Naive thymus-derived CD4-positive, alpha-beta T cell (primary cell): ENCODE data around the gene TIMM22. TPM values are rescaled to one million over a fixed set of nuclear protein-coding genes. Genes with fewer than 3 reads are reported as not detected.

Experiments used
- ATAC-seq: fragments of 150-1000 bp; cut with Tn5 transposase; 2 replicates; pipeline ENCODE4 v1.10.0; 2021; ENCODE audit warnings: mild to moderate bottlenecking, moderate library complexity
- CTCF ChIA-PET: fragments of 350-600 bp; sonication (Branson Sonifier 250); formaldehyde crosslinking; loops from one replicate; lab custom pipeline; 2021; ENCODE audit warnings: antibody characterized with exemption; lab: Charles Lee
- POLR2A ChIA-PET: fragments of 350-600 bp; sonication (Branson Sonifier 250); formaldehyde crosslinking; loops from one replicate; lab custom pipeline; 2021; ENCODE audit warnings: antibody characterized with exemption, inconsistent platforms; lab: Charles Lee
- DNase-seq, 9 donors: peaks; one replicate each; pipeline versions ENCODE4 v3.0.0 to v3.0.0-alpha.2; 2020 to 2022; ENCODE audit warnings: mixed read lengths in 1 of 9
- H3K27ac ChIP-seq: one replicate; pipeline ENCODE4 v1.7.0; 2013; ENCODE audit warnings: mild to moderate bottlenecking, low read depth, low read length, moderate library complexity
- H3K27me3 ChIP-seq, 2 donors: one replicate each; pipeline ENCODE4 v1.7.0; 2013; ENCODE audit warnings: low read length in 2 of 2, mild to moderate bottlenecking in 2 of 2, moderate library complexity in 2 of 2; ENCODE audit not compliant: control insufficient read depth in 2 of 2, insufficient read depth in 2 of 2
- H3K36me3 ChIP-seq, 3 experiments: 1 replicate in 2 of 3; 2 replicates in 1 of 3; pipeline ENCODE4 v1.7.0; 2013; ENCODE audit warnings: low read length in 3 of 3, mild to moderate bottlenecking in 3 of 3, moderate library complexity in 1 of 3; ENCODE audit not compliant: insufficient read depth in 3 of 3, control insufficient read depth in 2 of 3
- H3K4me1 ChIP-seq, 2 donors: one replicate each; pipeline ENCODE4 v1.7.0; 2013; ENCODE audit warnings: low read length in 2 of 2, mild to moderate bottlenecking in 2 of 2, moderate library complexity in 1 of 2; ENCODE audit not compliant: control insufficient read depth in 2 of 2, insufficient read depth in 2 of 2
- H3K4me3 ChIP-seq: 2 replicates; pipeline ENCODE4 v1.7.0; 2013; ENCODE audit warnings: mild to moderate bottlenecking, low read length
- H3K9me3 ChIP-seq, 3 experiments: 1 replicate in 2 of 3; 2 replicates in 1 of 3; pipeline ENCODE4 v1.7.0; 2013; ENCODE audit warnings: low read length in 3 of 3; ENCODE audit not compliant: control insufficient read depth in 2 of 3
- H3K27ac Mint-ChIP-seq, 9 donors: one replicate each; pipeline ENCODE4 v1.8.0; 2020 to 2022; ENCODE audit warnings: mixed read lengths in 9 of 9, mild to moderate bottlenecking in 8 of 9, moderate library complexity in 5 of 9, inconsistent platforms in 2 of 9
- H3K27me3 Mint-ChIP-seq, 5 donors: one replicate each; pipeline ENCODE4 v1.8.0; 2021 to 2022; ENCODE audit warnings: mixed read lengths in 5 of 5, mild to moderate bottlenecking in 1 of 5
- H3K36me3 Mint-ChIP-seq, 5 donors: one replicate each; pipeline ENCODE4 v1.8.0; 2020 to 2022; ENCODE audit warnings: mixed read lengths in 5 of 5, mild to moderate bottlenecking in 3 of 5, inconsistent platforms in 1 of 5
- H3K4me1 Mint-ChIP-seq, 7 donors: one replicate each; pipeline ENCODE4 v1.8.0; 2020 to 2022; ENCODE audit warnings: mixed read lengths in 7 of 7, mild to moderate bottlenecking in 3 of 7, inconsistent platforms in 1 of 7
- H3K4me3 Mint-ChIP-seq, 10 donors: one replicate each; pipeline ENCODE4 v1.8.0; 2020 to 2022; ENCODE audit warnings: mild to moderate bottlenecking in 10 of 10, mixed read lengths in 10 of 10, moderate library complexity in 6 of 10, inconsistent platforms in 2 of 10
- H3K9me3 Mint-ChIP-seq, 11 donors: one replicate each; pipeline ENCODE4 v1.8.0; 2020 to 2022; ENCODE audit warnings: mixed read lengths in 11 of 11, mild to moderate bottlenecking in 4 of 11, inconsistent platforms in 1 of 11, moderate library complexity in 1 of 11
- intact Hi-C, 2 donors: fragments of 100-400 bp; cut with micrococcal nuclease; formaldehyde crosslinking; loops; one replicate each; pipeline ENCODE4 v1.15.1; 2023
- polyA plus RNA-seq, 2 donors: library from polyadenylated mRNA; unstranded; fragments of 300-500 nt; fragmentation: Illumina TruSeq; gene quantifications; one replicate each; pipeline ENCODE4 v1.2.3, GENCODE V29; 2021
- total RNA-seq, 6 experiments: library from RNA in 5 of 6; stranded (reverse) in 5 of 6; gene quantifications; 1 replicate in 5 of 6; 2 replicates in 1 of 6; pipeline ENCODE4 v1.2.3 and lab custom pipeline; 2021 to 2026

The TIMM22 gene
- total and polyA plus RNA-seq, 7 experiments from 2014 or later, result 8.3 to 27.9 (median 13.0) TPM

DNA sequence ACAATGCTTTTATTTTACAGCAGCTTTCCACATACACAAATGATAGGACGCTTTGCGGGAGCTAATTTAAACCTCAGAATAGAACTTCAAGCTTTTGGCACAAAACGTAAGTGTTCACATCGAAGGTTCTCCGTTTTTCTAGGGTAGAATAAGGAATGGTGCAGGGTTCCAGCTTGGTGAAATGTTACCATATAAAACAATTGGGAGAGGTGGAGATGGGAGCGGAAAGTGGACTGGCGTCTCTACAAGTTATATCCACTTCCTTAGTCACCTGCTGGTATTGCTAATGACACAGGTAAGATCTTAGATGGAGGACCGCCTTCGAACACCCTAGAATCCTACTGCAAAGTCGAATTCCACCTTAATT lies 15.7 kb upstream of the TIMM22 start:
- Histone ChIP-seq H3K36me3 (no peaks in the 10 kb centered on the region), H3K27me3 (peaks cover 6 to 11% of the 10 kb centered on the region in 2 donors), H3K9me3 (no peaks in the 10 kb centered on the region), H3K27ac (no peak overlapping the region), H3K4me3 (no peak overlapping the region), H3K4me1 (peaks cover 8 to 19% of the 10 kb centered on the region in 2 donors)
- peak overlapping the region; percentile 38 to 88 (median 72) for H3K27ac Mint-ChIP-seq
- no peaks in the 10 kb centered on the region for H3K9me3 Mint-ChIP-seq
- H3K4me3 Mint-ChIP-seq, result peak overlapping the region; percentile 64 to 88 (median 81)
- H3K4me1 Mint-ChIP-seq, result peaks cover 13 to 20% (median 15%) of the 10 kb centered on the region in 7 donors
- intact Hi-C loops, result loop anchor here (1.0 to 5.0 kb wide), 8 partner anchors 15 to 838 kb away; partner anchors contain the start of genes GLOD4 (in 2 of the 2), MRM3 (in 2 of the 2) and VPS53 (in 1 of the 2)
- CTCF ChIA-PET, result interaction anchor here (0.7 to 4.7 kb wide), 16 partner anchors 16 to 816 kb away, joined by 3 to 35 read pairs (median 5); partner anchors contain the start of genes GLOD4, MRM3 and TIMM22
- DNase-seq, result no peak
- POLR2A ChIA-PET, result interaction anchor here (0.6 to 2.7 kb wide), 9 partner anchors 16 to 565 kb away, joined by 3 to 25 read pairs (median 4); partner anchors contain the start of genes GLOD4, MRM3 and TIMM22
- H3K27me3 Mint-ChIP-seq, result peaks cover 19 to 27% (median 20%) of the 10 kb centered on the region in 5 donors
- no peaks in the 10 kb centered on the region for H3K36me3 Mint-ChIP-seq
- ATAC-seq, result no peak

DNA sequence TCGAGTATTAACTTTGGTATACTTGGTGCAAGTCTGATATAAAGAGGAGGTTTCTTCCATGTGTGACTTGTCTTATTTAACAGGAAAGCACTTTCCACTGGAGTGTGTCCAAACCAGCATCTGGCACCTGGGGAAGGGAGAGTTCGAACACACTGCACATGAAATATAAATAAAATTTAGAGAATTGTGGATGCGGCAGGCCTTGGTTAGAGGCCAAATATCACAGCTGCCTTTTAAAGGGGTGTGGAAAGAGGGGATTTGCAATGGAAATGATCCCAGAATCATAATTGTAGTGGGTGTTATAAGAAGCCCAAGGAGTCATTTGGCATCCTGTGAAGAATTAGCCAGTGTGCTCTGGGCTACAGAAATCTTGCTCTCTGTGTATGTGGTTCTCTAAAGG lies 13.0 kb upstream of the TIMM22 start:
- intact Hi-C loops, result loop anchor here in 1 of 2 donors (5.0 kb wide), 1 partner anchor 572 kb away; a partner anchor contains a TSS
- Mint-ChIP-seq H3K4me3 (no peak overlapping the region), H3K36me3 (no peaks in the 10 kb centered on the region), H3K27me3 (peaks cover 0 to 5% (median 0%) of the 10 kb centered on the region in 5 donors), H3K27ac (no peak overlapping the region), H3K4me1 (peaks cover 6 to 13% (median 11%) of the 10 kb centered on the region in 7 donors), H3K9me3 (no peaks in the 10 kb centered on the region)
- no peak for ATAC-seq
- POLR2A ChIA-PET, result interaction anchor here (0.7 kb wide), 1 partner anchor 91 kb away, joined by 3 read pairs; no protein-coding TSS in a partner anchor
- Histone ChIP-seq H3K27ac (no peak overlapping the region), H3K36me3 (no peaks in the 10 kb centered on the region), H3K9me3 (no peaks in the 10 kb centered on the region), H3K4me1 (peaks cover 8 to 10% of the 10 kb centered on the region in 2 donors), H3K27me3 (no peaks in the 10 kb centered on the region), H3K4me3 (no peak overlapping the region)
- CTCF ChIA-PET, result no interaction called here
- DNase-seq, result no peak

DNA sequence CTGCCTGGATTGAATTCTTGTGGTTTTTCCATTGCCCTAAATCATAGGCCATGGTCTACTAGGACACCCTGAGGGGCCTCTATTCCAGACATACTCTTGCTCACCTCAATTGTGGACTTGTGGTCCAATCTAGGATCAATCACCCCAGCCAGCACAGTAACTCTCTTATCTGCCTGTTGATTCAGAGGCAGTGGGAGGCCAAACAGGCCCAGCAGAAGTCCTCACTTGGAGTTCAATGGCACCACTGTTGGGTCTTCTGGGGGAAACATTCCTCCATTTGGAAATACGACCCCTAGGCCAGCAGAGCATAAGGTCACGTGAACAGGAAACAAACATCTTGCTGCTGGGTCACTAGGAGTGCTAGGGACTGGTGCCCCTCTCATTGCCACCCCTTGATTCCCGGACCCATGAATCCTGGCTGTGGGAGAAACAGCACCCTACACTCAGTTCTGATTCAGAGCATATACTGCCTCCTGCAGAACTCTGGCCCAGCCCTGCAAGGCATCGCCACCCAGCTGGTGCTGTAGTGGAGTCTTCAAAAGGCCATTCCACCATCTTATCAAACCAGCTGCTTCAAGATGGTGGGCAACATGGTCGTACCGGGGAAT lies 10.5 kb upstream of the TIMM22 start:
- Mint-ChIP-seq H3K4me3 (no peak overlapping the region), H3K9me3 (peaks cover 0 to 3% (median 0%) of the 10 kb centered on the region in 11 donors), H3K27me3 (no peaks in the 10 kb centered on the region), H3K27ac (no peak overlapping the region), H3K36me3 (no peaks in the 10 kb centered on the region), H3K4me1 (no peaks in the 10 kb centered on the region)
- no peaks in the 10 kb centered on the region for H3K9me3 ChIP-seq
- POLR2A ChIA-PET, result no interaction called here
- CTCF ChIA-PET, result no interaction called here
- H3K27ac ChIP-seq, result no peak overlapping the region
- no peaks in the 10 kb centered on the region for H3K4me1 ChIP-seq
- ATAC-seq (no peak), DNase-seq (no peak)
- intact Hi-C loops, result no loop called here
- H3K36me3 ChIP-seq, result no peaks in the 10 kb centered on the region
- no peak overlapping the region for H3K4me3 ChIP-seq
- no peaks in the 10 kb centered on the region for H3K27me3 ChIP-seq

DNA sequence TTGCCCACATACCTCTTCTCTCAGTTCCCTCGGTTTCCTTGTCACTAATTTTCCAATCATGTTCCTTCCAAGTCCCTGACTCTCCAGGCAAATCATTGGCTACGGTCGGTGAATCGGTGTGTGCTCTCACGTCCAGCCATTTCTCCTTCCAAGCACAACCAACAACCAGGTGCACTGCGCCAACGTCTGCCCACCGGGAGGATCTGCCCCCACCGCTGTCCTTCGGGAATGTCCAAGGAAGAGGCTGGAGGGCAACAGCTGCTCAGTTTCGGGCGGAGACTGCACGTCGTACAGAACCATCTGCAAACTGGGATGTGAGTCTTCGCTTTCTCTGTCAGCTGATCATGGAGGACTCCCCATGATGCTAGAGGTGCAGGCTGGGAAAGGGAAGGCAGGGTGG lies 9.0 kb upstream of the TIMM22 start:
- Mint-ChIP-seq H3K36me3 (no peaks in the 10 kb centered on the region), H3K9me3 (peaks cover 0 to 6% (median 0%) of the 10 kb centered on the region in 11 donors), H3K4me1 (no peaks in the 10 kb centered on the region), H3K27me3 (no peaks in the 10 kb centered on the region), H3K27ac (no peak overlapping the region), H3K4me3 (no peak overlapping the region)
- ATAC-seq (no peak), DNase-seq (no peak)
- ChIA-PET CTCF (interaction anchor here (0.6 kb wide), 1 partner anchor 12 kb away, joined by 3 read pairs; no protein-coding TSS in a partner anchor), POLR2A (no interaction called here)
- H3K4me1 ChIP-seq, result no peaks in the 10 kb centered on the region
- no peak overlapping the region for H3K27ac ChIP-seq
- peaks cover 0 to 5% (median 3%) of the 10 kb centered on the region in 3 experiments for H3K9me3 ChIP-seq
- intact Hi-C loops, result no loop called here
- H3K27me3 ChIP-seq, result no peaks in the 10 kb centered on the region
- H3K36me3 ChIP-seq, result no peaks in the 10 kb centered on the region
- no peak overlapping the region for H3K4me3 ChIP-seq

DNA sequence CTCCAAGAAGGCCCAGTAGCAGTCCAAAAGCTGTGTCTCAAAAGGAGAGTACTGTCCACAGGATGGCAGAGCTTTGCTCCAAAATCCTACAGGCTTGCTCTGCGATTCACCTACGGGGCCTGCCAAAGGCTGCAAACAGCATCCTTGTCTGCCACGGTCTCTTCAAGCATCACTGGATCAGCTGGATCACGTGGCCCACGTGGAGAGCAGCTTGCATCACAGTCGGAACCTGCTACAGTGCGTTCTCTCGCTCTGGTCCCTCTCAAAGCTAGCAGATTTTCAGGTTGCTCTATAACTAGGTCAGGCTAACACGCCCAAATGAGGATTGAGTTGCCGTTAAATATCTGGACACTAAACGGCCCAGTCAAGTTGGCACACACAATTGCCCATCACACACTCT lies 8.4 kb upstream of the TIMM22 start:
- H3K4me3 ChIP-seq, result no peak overlapping the region
- H3K4me1 ChIP-seq, result no peaks in the 10 kb centered on the region
- Mint-ChIP-seq H3K27ac (no peak overlapping the region), H3K4me3 (no peak overlapping the region), H3K4me1 (no peaks in the 10 kb centered on the region), H3K9me3 (peaks cover 0 to 12% (median 3%) of the 10 kb centered on the region in 11 donors), H3K27me3 (no peaks in the 10 kb centered on the region), H3K36me3 (peaks cover 0 to 2% (median 0%) of the 10 kb centered on the region in 5 donors)
- peaks cover 0 to 11% (median 4%) of the 10 kb centered on the region in 3 experiments for H3K9me3 ChIP-seq
- intact Hi-C loops, result no loop called here
- ChIA-PET POLR2A (no interaction called here), CTCF (interaction anchor here (0.6 kb wide), 1 partner anchor 12 kb away, joined by 3 read pairs; no protein-coding TSS in a partner anchor)
- H3K36me3 ChIP-seq, result no peaks in the 10 kb centered on the region
- no peak overlapping the region for H3K27ac ChIP-seq
- DNase-seq (no peak), ATAC-seq (no peak)
- no peaks in the 10 kb centered on the region for H3K27me3 ChIP-seq

DNA sequence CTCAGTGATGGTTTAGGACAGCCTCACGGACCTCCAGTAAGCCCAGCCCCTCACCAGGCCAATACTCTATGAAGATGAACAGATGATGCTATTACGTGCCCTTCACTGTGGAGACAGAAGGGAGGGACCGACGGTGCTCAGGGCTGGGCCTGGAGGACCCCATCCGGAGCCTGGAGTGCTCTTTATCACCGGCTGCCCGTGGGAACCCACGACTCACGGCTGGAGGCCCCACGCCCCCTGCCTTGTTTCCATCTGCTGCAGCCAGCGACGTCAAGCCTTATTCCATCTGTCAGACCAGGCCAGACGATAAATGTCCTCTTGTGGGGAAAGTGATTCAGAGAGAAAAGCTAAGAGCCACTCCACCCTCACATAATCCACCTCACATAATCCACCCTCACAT lies 4.0 kb upstream of the TIMM22 start:
- DNase-seq (no peak), ATAC-seq (no peak)
- H3K27ac Mint-ChIP-seq, result no peak overlapping the region
- Histone ChIP-seq H3K9me3 (peaks cover 0 to 23% (median 11%) of the 10 kb centered on the region in 3 experiments), H3K27me3 (no peaks in the 10 kb centered on the region), H3K4me1 (peaks cover 5 to 8% of the 10 kb centered on the region in 2 donors), H3K27ac (no peak overlapping the region), H3K4me3 (no peak overlapping the region), H3K36me3 (peaks cover 0 to 6% (median 0%) of the 10 kb centered on the region in 3 experiments)
- H3K36me3 Mint-ChIP-seq, result peaks cover 0 to 11% (median 0%) of the 10 kb centered on the region in 5 donors
- H3K9me3 Mint-ChIP-seq, result peaks cover 0 to 29% (median 8%) of the 10 kb centered on the region in 11 donors
- peaks cover 2 to 13% (median 10%) of the 10 kb centered on the region in 7 donors for H3K4me1 Mint-ChIP-seq
- intact Hi-C loops, result no loop called here
- CTCF ChIA-PET, result interaction anchor here (0.6 kb wide), 1 partner anchor 92 kb away, joined by 3 read pairs; no protein-coding TSS in a partner anchor
- peaks cover 0 to 2% (median 0%) of the 10 kb centered on the region in 5 donors for H3K27me3 Mint-ChIP-seq
- POLR2A ChIA-PET, result interaction anchor here (0.6 kb wide), 1 partner anchor 928 kb away, joined by 3 read pairs; no protein-coding TSS in a partner anchor
- no peak overlapping the region for H3K4me3 Mint-ChIP-seq
